GM19239 (cell line): ENCODE data around the gene PPP1R16B.

Source experiments
- DNase-seq: peaks from one replicate; pipeline ENCODE4 v3.0.0; 2011; ENCODE audit warnings: low spot score; ENCODE audit not compliant: insufficient read length
- FAIRE-seq: peaks from 2 replicates; lab custom pipeline; 2011; peaks lifted over from hg19 to GRCh38; lab: Jason Lieb, UNC

The PPP1R16B gene

DNA sequence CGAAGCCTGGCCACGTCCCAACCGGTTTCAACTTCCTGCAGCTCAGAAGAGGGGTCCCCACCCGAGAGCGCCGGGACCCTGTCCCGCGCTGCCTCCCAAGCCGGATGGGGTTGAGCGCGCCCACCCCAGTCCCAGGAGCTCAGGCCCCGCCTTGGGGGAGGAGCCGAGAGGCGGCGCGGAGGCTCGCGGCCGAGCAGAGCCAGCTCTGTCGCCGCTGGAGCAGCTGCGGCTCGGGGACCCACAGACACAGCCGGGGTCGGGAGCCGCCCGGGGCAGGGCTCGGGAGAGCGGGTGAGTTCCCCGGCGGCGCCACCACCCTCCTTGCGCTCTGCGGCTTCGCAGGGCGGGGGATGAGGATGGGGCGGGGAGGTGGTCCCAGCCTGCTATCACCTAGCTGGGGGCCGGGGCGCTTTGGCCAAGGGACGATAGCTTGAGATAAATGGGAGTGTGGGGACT is at the start of gene PPP1R16B:
Gene PPP1R16B (plus strand): TSS at position 196 of the 456 bp plus-strand sequence. CDS start 30,229 bp downstream, outside the sequence.
- no peak for FAIRE-seq
- peak; percentile 67 for DNase-seq

DNA sequence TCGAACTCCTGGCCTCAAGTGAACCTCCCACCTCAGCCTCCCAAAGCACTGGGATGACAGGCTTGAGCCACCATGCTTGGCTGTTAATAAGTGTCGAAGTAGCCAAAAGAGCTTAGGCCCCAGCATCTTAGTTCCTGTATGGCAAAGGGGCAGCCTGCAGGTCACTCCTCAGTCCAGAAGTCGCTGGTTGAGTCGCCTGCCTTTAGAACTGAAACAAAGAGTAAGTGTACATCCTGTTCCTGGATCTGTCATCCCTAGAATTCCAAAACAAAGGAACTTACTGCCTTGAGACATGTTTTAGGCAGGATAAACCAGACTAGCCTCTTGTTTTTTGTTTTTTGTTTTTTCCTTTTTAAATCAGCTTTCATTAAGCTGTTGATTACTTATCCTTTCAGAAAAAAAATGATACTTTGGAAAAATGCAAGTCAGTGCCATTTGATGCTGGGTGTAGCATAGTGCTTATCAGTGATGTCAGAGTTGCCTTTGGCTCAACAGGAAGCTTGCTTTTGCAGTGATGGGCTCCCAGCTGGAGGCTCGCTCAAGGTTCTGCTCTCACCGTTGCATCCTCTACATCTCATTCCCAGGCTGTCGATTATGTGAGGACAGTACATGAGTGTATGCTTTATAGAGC is 48.2 kb upstream of the PPP1R16B start:
- FAIRE-seq = no peak
- DNase-seq = no peak

DNA sequence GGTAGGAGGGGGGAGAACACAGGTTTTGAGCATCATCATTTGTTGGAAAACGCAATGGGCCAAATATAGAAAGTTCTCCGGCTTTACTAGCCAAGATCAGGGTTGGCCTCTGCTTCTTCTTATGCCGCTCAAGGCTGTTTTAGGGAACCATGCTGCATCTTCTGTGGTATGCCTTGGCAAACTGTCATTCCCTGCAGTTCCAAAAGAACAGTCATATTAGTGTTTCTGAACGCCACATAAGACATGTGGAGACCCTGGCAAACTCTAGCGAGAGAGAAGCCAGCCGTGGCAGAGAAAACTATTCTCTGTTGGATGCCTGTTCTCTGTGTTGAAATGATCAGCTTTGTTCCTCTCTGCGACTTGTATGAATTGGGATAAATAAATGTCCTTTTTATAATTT is 46.4 kb upstream of the PPP1R16B start:
- FAIRE-seq (no peak), DNase-seq (no peak)

DNA sequence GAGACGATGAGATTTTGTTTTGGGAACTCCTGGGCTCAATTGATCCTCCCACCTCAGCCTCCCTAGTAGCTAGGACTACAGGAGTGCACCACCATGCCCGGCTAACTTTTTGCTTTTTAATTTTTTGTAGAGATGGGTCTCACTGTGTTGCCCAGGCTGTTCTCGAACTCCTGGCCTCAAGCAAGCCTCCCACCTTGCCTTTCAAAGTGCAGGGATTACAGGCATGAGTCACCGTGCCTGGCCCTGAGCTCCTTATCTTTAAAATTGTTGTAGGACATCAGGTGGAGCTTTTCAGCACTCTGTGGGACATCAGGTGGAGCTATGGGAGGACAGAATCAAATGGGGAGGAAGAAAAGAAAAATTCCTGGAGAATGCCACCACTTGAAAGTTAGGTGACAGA is 44.5 kb upstream of the PPP1R16B start:
- DNase-seq (no peak), FAIRE-seq (no peak)

DNA sequence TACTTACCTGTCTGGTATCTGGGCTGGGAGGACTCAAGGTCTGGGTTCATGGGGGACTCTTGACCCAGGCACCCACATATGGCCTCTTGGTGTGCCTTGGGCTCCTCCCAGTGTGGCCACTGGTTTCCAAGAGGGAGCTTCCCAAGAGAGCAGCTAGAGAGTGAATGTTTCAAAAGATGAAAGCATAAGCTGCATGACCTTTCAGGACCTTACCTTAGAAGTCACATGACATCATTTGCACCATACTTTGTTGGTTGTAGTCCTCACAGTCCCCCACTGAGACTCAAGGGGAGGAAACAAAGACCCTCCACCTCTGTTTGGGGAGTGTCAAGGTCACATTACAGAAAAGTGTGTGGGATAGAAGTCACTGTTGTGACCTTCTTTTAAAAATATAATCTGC is 43.3 kb upstream of the PPP1R16B start:
- FAIRE-seq (no peak), DNase-seq (no peak)

DNA sequence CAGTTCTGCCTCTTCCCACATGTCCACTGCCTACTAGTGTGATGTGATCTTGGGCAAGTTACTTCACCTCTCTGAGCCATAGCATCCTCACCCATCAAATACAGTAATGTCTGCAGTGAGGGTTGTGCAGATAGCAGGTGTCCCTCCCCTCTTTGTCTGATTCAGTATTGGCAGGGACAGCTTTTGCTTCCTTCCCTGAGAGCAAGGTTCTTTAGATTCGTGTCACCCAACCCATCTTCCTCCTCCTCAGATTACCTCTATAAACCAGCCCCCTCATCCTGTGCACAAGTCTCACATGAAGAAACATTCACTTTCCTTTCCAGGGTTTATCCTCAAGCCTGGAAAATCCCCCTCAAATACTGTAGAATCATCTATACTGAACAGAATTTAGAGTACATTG is 41.9 kb upstream of the PPP1R16B start:
- FAIRE-seq (no peak), DNase-seq (no peak)

DNA sequence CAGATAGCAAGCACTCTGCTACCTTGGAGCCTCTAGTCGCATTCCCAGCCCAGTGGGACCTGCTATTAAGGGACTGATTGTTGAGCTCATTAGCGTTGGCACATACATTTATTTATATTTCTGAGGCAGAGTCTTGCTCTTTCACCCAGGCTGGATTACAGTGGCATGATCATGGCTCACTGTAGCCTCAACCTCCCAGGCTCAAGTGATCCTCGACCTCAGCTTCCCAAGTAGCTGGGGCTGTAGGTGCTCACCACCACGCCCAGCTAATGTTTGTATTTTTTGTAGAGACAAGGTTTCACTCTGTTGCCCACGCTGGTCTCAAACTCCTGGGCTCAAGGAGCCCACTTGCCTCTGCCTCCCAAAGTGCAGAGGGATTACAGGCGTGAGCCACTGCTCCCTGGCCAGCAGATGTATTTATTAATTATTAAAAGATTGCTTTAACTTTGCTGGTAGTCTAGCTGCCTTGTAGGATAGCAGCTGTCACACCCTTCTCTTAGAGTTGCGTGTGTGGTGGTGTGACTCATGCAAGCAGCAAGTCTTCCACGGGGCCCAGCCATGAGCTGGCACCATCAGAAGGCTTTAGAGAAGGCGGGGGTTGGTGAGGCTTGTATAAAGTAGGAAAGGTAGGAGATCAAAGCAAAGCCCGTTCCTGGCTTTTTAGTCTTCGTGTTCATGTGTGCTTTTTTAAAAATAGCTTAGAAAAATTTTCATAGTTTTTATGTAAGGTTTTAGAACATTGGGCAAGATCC is 40.8 kb upstream of the PPP1R16B start:
- no peak for FAIRE-seq

DNA sequence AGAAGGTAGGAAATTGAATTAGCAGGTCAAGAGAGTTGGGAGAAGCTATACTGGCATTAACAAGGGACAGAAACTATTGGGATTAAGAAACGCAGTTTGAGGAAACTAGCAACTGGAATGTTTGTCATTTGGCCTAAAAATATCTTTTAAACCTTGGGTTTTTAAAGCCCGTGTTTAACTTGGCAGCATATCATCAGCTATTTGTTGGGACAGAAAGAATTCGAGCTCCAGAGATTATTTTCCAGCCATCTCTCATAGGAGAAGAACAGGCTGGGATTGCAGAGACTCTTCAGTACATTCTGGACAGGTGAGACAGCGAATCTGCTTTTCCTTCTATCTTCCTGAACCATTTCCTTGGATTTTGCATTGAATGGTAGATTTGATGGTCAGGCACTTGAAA is 39.4 kb upstream of the PPP1R16B start:
- no peak for FAIRE-seq
- no peak for DNase-seq

More for the DNA sequence above, 40.8 kb upstream of the PPP1R16B start:
- no peak for DNase-seq

DNA sequence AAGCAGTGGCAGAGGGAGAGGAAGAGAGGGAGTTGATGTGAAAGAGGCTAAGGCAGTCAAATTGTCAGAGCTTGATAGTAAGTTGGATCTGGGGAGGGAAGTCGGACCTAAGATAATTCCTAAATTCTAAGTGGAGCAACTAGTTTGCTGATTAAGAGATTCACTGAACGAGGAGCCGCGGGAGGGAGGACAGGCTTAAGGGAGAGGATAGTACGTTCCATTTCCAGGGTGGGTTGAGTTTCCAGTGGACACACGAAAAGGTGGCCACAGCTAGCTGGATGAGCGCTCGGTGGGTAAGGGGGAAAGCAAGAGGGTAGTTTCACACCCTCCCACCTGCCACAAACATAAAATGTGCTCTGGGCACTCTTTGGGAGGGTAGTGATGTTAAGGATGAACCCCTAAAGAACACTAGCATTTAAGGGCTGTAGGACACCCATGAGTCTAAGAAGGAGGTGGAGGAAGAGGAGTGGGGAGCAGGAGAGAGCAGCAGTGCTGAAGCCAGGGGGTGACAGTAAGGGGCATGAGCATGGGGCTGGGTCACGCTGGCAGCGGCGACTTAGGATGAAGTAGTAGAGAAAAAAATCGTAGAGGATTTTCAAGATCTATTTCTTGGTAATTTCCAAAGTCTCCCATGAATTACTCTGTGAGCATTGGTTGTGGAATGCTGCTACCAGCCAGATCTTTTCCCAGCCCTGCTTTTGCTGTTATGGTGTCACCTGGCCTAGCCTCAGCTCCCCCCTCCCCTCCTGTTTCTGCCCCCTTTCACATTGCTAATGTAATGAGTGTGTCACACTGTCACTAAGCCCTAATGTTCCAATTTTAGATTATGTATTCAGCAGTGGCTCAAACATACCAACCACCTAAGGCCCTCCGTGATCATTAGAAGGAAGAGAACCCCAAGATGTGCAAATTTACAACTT is 35.9 kb upstream of the PPP1R16B start:
- FAIRE-seq = peak; percentile 42
- no peak for DNase-seq

DNA sequence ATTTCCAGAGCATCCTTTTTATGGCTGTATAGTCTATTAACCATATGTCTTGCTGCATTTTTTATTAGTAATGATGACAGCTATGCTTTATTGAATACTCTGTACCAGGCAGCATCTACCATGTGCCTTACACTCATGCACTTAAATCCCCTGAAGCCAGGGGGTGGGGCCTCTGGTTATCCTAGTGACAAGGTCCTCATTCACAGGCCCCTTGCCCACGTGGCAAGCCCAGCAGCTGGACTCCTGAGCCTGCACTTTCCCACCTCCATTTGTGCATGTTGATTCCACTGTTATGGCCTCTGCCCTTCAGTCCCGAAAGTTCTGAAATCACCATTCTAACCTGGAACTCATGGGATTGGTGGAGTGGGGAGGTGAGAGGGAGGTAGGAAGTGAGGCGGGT is 35.0 kb upstream of the PPP1R16B start:
- no peak for DNase-seq
- FAIRE-seq = no peak

DNA sequence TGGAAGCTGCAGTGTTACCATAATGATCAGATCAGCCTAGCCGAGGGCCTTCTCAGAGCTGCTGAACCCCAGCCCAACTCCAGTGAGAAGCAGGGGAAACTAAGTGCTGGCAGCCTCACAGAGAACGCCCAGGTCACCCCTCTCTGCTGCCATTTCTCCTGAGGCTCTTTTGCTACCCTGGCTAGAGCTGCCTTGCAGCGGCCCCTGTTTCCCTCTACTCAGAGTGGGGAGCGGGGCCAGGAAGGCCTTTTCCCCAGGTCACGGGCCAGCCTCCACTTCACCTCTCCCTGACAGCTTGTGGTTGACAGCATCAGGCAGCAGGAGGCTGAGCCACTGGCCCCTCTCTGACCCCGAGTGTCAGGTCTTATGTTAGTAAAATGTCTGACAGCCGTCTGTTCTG is 34.5 kb upstream of the PPP1R16B start:
- FAIRE-seq (no peak), DNase-seq (no peak)

DNA sequence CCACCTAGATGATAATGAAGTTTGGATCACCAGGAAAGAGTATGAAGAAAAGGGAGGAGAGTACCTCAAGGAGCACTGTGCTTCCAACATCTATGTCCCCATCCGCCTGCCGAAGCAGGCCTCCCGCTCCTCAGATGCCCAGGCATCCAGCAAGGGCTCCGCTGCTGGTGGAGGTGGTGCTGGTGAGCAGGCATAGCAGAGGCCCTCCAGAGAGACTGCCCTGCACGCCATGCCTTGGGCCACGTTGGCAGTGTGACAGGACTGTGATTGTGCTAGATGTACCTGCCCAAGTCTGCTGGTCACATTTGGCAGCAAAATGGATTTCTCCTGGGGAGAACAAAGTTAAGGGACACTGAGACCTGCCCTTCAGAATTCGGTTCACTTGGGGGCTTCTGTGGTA is 33.9 kb upstream of the PPP1R16B start:
- FAIRE-seq = no peak
- no peak for DNase-seq

DNA sequence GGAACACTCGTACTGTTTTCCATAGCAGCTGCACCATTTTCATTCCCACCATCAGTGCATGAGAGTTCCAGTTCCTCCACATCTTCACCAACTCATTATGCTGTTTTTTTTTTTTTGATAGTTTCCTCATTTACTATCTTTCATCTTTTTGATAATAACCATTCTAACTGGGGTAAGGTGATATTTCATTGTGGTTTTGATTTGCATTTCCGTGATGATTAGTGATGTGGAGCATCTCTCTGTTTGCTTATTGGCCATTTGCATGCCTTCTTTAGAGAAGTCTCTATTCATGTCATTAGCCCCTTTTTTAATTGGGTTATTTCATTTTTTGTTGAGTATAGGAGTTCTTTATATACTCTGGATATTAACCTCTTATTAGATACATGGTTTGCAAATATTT is 31.3 kb upstream of the PPP1R16B start:
- DNase-seq (no peak), FAIRE-seq (no peak)

DNA sequence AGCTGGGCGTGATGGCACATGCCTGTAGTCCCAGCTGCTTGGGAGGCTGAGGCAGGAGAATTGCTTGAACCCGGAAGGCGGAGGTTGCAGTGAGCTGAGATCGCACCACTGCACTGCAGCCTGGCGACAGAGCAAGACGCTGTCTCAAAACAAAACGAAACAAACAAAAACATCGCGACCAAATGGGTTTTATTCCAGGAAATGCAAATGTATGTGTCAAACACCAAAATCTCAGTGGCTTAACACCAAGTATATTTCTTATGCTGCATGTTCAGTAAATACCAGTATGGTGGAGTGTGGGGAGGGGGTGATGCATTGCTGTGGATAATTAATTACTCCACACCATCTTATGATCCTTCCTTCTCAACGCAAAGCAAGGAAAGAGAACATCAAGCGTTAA is 29.1 kb upstream of the PPP1R16B start:
- DNase-seq (no peak), FAIRE-seq (no peak)

DNA sequence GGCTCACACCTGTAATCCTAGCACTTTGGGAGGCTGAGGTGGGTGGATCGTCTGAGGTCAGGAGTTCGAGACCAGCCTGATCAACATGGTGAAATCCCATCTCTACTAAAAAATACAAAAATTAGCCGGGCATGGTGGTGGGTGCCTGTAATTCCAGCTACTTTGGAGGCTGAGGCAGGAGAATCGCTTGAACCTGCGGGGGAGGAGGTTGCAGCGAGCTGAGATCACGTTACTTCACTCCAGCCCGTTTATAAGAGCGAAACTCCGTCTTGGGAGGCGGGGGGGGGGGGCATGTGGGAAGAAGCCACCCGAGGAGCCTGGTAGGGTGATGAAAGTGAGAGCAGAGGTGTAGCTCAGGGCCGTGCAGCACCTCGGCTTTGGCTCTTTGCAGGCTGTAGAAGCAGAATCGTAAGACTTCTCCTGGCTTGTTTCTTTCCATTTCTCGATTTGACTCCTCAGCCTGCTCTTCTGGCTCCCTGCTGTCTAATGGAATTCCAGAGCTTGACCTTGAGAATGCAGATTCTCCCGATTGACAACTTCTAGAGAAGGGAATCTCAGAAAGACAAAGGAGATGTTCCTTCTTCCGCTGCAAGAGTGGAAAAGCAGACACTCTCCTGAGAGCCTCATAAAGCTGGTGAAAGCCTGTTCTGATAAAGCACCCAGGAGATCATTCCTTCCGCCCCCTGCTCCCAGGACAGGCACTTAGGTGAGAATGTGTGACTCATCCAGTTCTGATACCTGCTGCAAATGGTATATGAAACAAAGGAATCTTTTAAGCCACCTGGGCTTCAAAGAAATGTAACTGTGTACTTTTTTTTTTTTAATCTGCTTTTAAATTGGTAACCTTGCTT is 26.0 kb upstream of the PPP1R16B start:
- FAIRE-seq = no peak
- no peak for DNase-seq

DNA sequence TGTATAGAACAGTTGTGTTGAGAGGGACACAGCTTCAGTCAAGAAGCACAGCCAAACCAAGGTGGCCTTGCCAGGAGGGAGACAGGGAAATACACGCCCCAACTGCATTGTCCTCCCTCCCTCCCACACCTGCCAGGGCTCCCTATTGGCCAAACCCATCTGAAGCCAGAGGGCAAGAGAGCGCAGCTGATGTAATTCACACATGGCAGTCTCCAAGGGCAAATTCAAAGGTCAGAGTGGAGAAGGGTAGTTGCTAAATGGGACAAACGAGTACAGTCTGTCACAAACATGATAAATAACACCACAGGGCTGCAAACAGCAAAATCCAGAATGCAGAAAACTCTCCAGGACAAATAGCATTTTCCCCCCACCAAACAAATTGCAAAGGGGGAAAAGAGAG is 23.2 kb upstream of the PPP1R16B start:
- FAIRE-seq (no peak), DNase-seq (no peak)

DNA sequence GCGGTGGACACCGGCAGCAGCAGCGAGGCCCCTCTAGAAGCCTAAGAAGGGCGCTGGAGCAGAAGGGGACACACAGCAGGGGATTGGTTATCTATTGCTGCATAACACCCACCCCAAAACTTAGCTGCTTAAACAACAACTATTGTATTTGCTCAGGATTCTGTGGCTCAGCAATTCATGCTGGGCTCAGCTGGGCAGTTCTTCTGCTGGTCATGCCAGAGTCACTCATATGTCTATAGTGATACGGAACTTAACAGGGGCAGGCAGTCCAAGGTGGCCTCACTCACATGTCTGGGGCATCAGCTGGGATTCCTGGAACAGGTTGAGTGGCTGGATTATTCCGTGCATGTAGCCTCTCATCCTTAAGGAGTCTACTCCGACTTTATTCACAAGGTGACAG is 17.6 kb upstream of the PPP1R16B start:
- DNase-seq = no peak
- FAIRE-seq = no peak

DNA sequence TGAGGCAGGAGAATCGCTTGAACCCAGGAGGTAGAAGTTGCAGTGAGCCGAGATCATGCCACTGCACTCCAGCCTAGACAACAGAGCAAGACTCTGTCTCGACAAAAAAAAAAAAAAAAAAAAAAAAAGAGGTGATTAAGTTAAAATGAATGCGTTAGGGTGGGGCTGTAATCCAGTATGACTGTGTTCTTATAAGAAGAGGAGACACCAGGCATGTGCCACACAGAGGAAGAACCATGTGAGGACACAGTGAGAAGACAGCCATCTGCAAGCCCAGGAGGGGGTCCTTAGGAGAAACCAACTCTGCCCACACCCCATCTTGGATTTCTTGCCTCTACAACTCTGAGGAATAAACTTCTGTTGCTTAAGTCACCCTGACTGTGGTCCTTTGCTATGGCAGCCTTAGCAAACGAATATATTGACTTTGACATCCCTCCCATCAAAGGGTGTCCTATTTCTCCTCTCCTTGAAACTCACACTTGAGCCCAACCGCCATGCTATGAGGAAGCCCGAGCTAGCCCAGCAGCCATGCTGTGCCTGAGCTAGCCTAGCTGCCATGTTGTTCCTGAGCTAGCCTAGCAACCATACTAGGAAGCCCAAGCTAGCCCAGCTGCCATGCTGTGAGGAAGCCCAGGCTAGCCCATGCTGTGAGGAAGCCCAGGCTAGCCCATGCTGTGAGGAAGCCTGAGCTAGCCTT is 15.8 kb upstream of the PPP1R16B start:
- DNase-seq (no peak), FAIRE-seq (no peak)
